GM19467 (cell line): ENCODE data around the gene IGF2BP1.
"Not testable (repeated sequence)": the region's sequence is repeated elsewhere in the genome, so short reads cannot be mapped to it uniquely, and the experiment has no call there.

ENCODE experiments used
- ATAC-seq: cut with Tn5 transposase; IDR thresholded peaks from one replicate; pipeline ENCODE4 v1.9.1; 2021; ENCODE audit warnings: mild to moderate bottlenecking, moderate library complexity; ENCODE audit not compliant: unreplicated experiment

Gene IGF2BP1

GRCh38 chr17:49049265-49049664 lies 52.1 kb downstream of the IGF2BP1 start:
- no peak for ATAC-seq

- ATAC-seq, result no peak
These were observed 53.4 kb downstream of the IGF2BP1 start for GRCh38 chr17:49050611-49051010.

DNA sequence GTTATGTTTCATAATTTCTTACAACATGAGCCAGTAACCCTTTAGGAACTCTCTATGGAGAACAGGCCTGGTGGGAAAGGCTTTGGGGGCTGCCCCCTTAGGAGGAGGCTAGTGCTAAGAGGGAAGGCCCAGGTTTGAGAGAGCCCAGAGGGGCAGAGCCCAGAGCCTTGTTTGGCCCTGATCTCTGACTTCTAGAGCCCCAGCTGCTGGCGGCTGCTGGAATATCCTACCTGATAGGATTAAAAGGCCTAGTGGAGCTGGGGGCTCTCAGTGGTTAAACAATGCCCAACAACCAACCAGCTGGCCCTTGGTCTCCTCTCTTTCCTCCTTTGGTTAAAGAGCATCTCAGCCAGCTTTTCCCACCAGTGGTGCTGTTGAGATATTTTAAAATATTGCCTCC lies 54.1 kb downstream of the IGF2BP1 start:
- no peak for ATAC-seq

DNA sequence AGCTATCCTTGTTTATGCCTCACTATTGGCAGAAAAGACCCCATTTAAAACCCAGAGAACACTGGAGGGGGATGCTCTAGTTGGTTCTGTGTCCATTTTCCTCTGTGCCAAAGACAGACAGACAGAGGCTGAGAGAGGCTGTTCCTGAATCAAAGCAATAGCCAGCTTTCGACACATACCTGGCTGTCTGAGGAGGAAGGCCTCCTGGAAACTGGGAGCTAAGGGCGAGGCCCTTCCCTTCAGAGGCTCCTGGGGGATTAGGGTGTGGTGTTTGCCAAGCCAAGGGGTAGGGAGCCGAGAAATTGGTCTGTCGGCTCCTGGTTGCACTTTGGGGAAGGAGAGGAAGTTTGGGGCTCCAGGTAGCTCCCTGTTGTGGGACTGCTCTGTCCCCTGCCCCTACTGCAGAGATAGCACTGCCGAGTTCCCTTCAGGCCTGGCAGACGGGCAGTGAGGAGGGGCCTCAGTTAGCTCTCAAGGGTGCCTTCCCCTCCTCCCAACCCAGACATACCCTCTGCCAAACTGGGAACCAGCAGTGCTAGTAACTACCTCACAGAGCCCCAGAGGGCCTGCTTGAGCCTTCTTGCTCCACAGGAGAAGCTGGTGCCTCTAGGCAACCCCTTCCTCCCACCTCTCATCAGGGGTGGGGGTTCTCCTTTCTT lies 56.1 kb downstream of the IGF2BP1 start:
- ATAC-seq, result no peak

DNA sequence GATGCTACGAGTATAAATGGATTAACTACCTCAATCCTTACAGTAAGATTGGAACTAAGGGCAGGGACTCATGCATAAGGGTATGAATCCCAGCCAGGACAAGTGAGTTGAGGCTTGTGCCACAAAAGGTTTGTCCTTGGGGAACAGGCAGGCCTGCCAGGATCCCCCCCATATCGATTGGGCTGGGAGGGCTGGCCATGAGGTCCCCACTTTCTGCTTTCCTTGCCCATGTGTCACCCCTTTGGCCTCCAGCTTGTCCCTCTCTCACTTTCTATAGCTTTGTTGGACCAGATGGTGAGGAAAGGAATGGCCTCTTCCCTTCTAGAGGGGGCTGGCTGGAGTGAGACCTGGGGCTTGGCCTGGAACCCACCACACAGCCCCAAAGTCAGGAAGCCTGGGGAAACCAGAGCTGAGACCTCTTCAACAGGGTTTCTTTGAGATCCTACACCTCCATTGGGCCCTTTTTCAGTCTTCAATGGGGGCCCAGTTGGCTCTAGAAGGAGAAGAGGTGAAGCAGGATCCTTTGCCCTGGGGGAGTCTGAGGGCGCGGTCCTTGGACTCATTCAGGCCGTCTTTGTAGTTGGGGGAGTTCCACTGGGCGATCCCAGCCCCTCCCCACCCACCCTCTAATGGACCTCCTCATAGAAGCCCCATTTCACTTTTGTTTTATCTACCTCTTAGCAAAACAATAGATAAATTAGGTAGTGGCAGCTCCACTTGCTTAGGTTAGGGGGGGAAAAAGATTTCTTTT lies 57.3 kb downstream of the IGF2BP1 start:
- no peak for ATAC-seq

- ATAC-seq, result no peak
These were observed 58.2 kb downstream of the IGF2BP1 start for GRCh38 chr17:49055181-49055927.

DNA sequence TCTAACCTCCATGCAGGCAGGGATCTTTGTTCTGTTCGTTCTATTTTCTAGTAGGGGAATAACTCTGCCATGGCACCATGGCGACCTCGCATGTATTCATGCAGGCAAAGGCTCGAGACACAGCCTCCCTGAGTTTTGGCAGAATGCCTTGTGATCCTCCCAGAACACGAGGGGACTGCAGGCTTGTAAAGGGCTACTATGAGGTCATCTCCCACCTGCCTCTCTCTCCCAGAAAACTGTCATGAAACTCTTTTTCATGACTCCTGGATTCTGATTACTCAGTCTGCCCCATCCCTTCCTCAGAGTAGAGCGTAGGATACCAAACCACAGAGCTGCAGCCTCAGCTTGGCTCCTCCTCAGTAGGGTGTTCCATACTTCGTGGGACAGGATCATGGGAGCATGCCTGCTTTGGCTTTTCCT lies 64.3 kb downstream of the IGF2BP1 start:
- no peak for ATAC-seq

DNA sequence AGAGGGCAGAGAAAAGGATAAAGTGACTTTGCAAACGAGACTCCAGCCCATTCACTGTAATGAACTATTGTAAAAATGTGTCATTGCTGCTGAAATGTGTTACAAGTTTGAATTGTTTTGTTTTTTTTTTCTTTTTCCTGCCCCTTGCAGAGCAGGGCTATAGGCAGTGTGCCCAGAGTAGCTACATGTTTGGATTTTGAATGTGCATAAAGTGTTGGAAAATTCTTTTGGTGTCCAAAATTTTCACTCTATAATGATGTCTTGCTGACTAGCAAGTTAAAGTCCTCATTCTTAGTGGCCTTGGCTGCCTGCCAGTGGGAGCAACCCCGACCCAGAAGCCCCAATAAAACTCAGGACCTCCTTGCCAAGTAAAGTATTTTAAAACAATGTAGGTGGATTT lies 66.5 kb downstream of the IGF2BP1 start:
- ATAC-seq, result no peak

- no peak for ATAC-seq
These were observed 70.0 kb downstream of the IGF2BP1 start for GRCh38 chr17:49067163-49067562.

GRCh38 chr17:49069585-49070273 lies 72.5 kb downstream of the IGF2BP1 start:
- no peak for ATAC-seq

GRCh38 chr17:49071106-49071505 lies 73.9 kb downstream of the IGF2BP1 start:
- no peak for ATAC-seq

DNA sequence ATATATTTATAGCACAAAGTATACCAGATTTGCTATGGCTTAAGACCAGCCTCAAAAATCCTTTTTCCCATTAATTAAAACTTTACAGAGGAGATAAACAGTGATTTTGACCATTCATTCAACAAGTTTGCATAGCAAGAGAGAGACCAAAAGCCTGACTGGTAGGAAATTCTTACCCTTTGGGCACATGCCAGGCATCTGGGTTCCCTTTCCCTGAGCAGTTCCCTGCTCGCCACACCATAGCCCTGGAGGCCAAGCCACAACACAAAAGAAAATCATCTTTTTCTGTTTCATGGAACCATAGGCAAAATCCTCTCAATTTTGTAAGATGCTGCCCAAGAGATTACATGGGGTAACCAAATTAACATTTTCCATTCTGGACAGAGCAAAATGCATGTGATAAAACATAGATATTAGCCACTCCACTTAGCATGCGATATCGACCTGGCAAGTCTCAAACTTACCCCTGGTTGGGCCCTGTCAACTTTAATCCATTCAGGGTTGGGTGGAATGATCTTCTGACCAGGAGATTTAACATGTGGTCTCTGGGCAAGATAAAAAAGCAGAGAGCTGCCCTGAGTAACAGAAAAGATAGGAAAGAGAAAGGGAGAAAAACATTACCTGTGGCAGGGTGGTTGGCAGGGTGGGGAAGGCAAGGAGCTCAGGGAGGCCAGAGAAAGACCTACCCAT lies 77.8 kb downstream of the IGF2BP1 start:
- no peak for ATAC-seq

GRCh38 chr17:49076573-49077384 lies 79.6 kb downstream of the IGF2BP1 start:
- no peak for ATAC-seq

DNA sequence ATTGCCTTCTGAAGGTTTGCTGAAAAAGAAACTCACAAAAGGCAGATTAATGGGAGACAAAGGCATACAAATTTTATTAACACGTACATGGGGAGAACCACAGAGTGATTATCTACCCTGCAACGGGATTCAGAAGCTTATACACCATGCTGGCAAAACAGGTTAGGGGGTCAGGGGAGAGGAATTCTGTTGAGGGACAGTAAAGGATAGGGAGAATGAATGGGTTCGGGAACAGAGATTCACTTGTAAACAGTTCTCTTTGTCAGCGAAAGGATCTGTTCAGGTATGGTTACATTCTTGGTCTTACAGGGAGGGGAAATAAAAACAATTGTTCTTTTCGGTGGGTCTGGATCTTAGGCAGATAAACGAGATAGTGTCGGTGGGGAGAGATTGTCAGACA lies 81.1 kb downstream of the IGF2BP1 start:
- no peak for ATAC-seq

- ATAC-seq, result no peak
These were observed 82.9 kb downstream of the IGF2BP1 start for GRCh38 chr17:49079840-49080663.

DNA sequence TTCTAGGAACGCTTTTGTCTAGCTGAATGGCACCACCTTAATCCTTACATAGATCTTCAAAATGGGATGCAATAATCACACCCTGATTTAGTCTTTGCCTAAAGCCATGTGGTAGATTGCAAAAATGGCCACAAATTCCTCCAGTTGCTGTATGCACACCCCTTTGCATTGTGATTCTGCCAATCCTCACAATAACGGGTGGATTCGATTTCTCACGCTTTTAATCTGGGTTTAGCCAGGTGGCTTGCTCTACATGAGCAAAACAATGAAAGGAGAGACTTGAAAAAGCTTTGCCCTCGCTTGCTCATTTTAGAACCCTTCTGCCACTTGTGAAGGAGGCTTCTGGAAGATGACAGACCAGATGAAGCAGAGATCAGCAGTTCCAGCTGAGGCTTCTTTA lies 85.0 kb downstream of the IGF2BP1 start:
- ATAC-seq, result no peak

GRCh38 chr17:49085046-49085445 lies 87.9 kb downstream of the IGF2BP1 start:
- not testable (repeated sequence) for ATAC-seq

DNA sequence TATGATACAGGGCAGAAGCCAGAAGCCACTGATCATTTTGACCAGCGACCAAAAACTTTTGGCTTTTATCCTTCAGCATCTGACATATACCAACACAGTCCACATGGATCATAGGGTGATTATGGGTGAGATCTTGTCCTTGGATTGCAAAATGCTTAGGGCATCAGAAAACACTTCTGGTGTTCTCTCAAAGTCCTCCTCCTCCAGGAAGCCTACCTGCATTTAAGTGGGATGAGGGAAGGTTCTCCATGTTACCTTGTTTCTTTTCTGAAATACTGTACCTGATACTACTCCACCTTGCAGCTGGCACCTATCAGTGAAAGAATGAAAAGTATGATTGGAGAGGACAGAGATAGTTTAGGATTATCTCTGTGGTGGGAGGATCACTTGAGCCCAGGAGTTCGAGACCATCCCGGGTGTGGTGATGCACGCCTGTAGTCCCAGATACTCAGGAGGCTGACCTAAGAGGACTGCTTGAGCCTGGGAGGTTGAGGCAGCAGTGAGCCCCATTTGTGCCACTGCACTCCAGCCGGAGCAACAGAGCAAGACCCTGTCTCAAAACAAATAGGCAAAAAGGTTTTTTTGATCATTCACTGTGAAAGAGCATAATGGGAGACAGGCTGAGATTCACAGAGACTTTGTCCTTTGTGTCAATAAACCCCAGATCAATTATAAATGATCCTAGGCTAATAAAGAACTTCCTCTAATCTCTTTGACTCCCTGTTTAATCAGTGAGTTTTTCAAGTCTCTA lies 88.6 kb downstream of the IGF2BP1 start:
- ATAC-seq, result no peak

DNA sequence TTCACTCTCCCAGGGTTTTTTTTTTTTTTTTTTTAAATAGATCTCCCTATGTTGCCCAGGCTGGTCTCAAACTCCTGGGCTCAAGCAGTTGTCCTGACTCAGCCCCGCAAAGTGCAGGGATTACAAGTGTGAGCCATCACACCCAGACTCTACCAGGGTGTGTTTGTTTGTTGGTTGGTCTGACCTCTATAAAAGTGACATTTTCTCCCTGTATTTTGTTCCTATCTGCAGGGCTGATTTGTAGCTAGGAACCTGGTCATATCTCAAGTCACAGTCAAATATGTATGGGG lies 89.1 kb downstream of the IGF2BP1 start:
- no peak for ATAC-seq
